Mammary epithelial cell (primary cell): ENCODE measurements around the gene TSPAN17.

Experiments
- CTCF ChIP-seq, 2 donors: IDR thresholded peaks in 1 of 2; conservative IDR thresholded peaks in 1 of 2; 2 replicates each; pipeline ENCODE4 v1.5.1; 2011 to 2012; ENCODE audit warnings: inconsistent platforms in 2 of 2, low read length in 2 of 2, mild to moderate bottlenecking in 2 of 2, control low read depth in 1 of 2, low read depth in 1 of 2; ENCODE audit not compliant: insufficient read depth in 1 of 2; ENCODE audit errors: extremely low read depth in 1 of 2
- EZH2 ChIP-seq: IDR thresholded peaks from 2 replicates; pipeline ENCODE4 v1.6.1; 2012; ENCODE audit warnings: low read length, inconsistent platforms, borderline replicate concordance

GRCh38 chr5:176690911-176691310 lies 43.6 kb downstream of the TSPAN17 start:
- no peak for TF ChIP-seq CTCF (conservative IDR thresholded peaks at IDR 0.05 in 1 of 2, IDR thresholded peaks at IDR 0.05 in 1 of 2; ENCODE audit: extremely low read depth in 1 of 2, insufficient read depth in 1 of 2, low read depth in 1 of 2, low read length in 2 of 2)
- no peak for TF ChIP-seq EZH2
